ENCODE results near the gene ASXL1.
"Not testable (repeated sequence)": the region's sequence is repeated elsewhere in the genome, so short reads cannot be mapped to it uniquely, and the experiment has no call there.

The ASXL1 gene

DNA sequence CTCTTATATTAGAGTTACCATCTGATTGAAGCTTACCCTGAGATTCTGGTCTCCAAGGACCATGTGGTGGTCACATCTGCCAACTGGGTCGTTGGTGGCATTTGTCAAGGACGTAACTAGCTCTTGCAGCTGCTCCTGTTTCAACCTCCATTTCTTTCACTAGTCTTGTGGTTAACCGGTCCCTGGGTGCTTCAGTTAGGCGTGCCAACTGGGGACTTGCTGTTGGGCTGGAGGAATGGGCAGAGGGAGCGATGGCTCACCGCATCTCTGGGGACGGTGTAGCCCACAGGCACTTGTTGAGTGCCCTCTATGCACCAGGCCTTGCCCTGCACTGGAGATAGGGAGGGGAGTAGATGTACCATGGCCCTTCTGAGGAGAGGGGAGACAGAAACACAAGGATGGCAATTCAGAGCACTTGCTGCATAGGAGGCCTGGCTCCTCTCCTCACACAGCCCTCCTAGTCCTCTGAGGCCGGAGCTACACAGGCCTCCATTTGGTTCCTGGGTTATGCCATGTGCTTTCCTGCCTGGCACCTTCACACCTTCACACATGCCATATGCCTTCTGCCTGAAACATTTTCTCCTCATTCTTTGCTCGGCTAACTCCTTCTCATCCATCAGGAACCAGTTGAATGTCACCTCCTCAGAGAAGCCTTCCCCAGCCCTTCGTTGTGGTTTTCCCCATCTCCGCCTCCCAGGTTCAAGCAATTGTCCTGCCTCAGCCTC, 20.0 kb upstream of the ASXL1 start:
- no peak for DNase-seq (ENCODE audit: low read depth)

DNA sequence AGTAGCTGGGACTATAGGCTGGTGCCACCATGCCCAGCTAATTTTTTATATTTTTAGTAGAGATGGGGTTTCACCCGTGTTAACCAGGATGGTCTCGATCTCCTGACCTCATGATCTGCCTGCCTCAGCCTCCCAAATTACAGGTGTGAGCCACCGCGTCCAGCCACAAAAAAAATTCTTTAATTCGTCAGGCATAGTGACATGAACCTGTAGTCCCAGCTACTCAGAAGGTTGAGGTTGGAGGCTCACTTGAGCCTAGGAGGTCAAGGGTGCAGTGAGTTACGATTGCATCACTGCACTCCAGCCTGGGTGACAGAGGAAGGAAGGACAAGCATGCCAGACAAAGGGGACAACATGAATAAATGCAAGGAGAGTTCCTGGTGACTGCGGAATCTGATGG, 19.5 kb upstream of the ASXL1 start:
- DNase-seq (ENCODE audit: low read depth): no peak

DNA sequence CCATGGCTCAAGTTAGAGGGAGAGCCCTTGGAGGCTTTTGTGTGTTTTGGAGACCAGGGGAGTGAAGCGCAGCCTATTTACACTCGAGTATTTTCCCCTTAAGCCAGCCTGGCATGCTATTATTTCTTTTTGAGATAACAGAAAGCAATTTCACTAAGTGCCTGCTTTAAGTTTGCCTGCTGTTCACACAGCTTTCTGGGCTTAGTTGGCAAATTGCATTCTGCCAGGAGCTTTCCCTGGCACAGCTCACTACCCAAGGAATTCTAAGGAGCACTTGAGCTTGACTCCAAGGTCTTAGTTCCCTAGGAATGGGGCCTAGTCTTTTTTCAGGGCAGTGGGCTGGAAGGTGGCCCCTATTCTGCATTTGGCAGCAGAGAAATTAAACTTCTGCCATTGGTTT, 19.0 kb upstream of the ASXL1 start:
- DNase-seq (ENCODE audit: low read depth): no peak

GRCh38 chr20:32341053-32341452, 17.1 kb upstream of the ASXL1 start:
- not testable (repeated sequence) for DNase-seq (ENCODE audit: low read depth)

DNA sequence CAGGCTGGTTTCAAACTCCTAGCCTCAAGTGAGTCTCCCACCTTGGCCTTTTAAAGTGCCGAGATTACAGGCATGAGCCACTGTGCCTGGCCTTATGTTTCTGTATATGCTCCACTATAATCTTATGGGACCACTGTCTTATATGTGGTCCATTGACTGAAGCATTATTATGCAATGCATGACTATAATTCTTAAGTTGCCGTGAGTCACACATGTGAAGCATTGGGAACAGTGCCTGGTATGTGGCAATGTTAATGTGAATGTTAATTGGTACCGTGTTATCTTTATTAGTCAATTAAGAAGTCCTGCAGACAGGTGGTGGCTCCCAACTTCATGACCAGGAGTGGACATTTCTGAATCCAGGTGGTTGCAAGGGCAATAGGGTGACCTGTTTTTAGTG, 14.7 kb upstream of the ASXL1 start:
- no peak for DNase-seq (ENCODE audit: low read depth)

GRCh38 chr20:32344835-32345506, 13.2 kb upstream of the ASXL1 start:
- DNase-seq (ENCODE audit: low read depth): no peak

DNA sequence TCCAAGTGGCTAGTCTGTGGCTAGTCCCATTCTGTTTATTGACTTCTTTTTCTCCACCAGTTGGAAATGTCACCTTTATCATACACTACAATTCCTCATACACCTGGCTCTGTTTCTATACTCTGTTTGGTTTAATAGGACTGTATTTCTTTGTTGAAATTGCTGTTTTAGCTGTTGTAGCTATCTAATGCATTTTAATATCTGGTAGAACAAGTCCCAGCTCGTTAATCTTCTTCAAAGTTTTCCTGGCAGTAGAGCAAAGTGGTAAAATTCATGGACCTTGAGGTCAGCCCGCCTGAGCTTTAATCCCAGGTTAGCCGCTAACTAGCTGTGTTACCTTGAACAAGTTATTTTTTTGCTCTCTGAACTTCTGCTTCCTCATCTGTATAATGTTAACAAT, 9.9 kb upstream of the ASXL1 start:
- DNase-seq (ENCODE audit: low read depth): no peak

GRCh38 chr20:32350421-32350820, 7.7 kb upstream of the ASXL1 start:
- DNase-seq (ENCODE audit: low read depth): no peak

- no peak for DNase-seq (ENCODE audit: low read depth)
Measured at GRCh38 chr20:32352121-32352720, 5.9 kb upstream of the ASXL1 start.

- DNase-seq (ENCODE audit: low read depth): no peak
Measured at GRCh38 chr20:32353848-32354496, 4.2 kb upstream of the ASXL1 start.

- no peak for DNase-seq (ENCODE audit: low read depth)
Measured at GRCh38 chr20:32354592-32355416, 3.3 kb upstream of the ASXL1 start.

DNA sequence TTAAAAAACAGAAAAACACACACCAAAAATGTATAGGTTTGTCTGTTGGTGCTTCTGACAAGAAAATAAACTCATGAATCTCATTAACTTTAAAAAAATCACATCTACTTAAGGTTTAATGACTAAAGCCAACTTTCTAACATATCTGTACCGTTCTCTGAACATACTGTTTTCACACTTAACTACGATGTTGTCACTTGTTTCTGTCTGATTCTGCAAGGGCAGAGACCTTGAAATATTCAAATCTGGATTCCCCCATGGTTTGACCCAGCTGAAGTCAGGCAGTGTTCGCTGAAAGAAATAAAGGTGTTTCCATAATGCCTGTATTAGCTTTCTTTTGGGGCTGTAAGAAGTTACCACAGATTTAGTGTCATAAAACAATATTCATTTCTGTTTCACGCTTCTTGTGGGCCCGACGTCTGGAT, 2.7 kb upstream of the ASXL1 start:
- no peak for DNase-seq (ENCODE audit: low read depth)

- not testable (repeated sequence) for DNase-seq (ENCODE audit: low read depth)
Measured at GRCh38 chr20:32355907-32356621, 2.1 kb upstream of the ASXL1 start.

GRCh38 chr20:32356622-32357374, 1.3 kb upstream of the ASXL1 start:
- DNase-seq (ENCODE audit: low read depth): no peak

DNA sequence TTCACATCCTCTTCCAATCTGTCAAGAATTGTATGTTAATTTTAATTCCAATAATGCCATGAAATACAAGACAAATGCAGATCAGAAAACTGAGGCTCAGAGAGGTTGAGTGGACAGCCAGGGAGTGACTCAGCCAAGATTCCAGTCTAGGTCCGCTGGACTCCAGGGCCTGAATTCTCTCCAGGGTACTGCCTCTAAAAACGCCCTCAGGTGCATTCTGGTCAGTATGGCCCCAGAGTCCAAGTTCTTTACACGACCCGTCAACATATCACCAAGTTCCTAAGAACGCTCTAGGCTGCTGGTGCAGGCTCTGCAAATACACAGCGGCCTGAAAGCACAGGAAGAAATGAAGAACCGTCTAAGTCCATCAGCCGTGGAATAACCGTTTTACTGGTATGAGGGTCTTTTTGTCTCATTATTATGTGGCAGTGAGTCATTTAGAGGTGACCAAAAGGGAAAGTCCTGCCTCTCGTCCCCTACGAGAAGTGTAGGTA, 709 bp upstream of the ASXL1 start:
- DNase-seq (ENCODE audit: low read depth): no peak

GRCh38 chr20:32358632-32358882, 426 bp downstream of the ASXL1 start:
- DNase-seq (ENCODE audit: low read depth): no peak

GRCh38 chr20:32358883-32359632, 927 bp downstream of the ASXL1 start:
- no peak for DNase-seq (ENCODE audit: low read depth)

- no peak for DNase-seq (ENCODE audit: low read depth)
Measured at GRCh38 chr20:32359633-32360332, 1.7 kb downstream of the ASXL1 start.

GRCh38 chr20:32360333-32360634, 2.2 kb downstream of the ASXL1 start:
- DNase-seq (ENCODE audit: low read depth): no peak
